Testis (tissue), 3 donors: Measurements from ENCODE around the gene RUNX1. TPM values are rescaled to one million over a fixed set of nuclear protein-coding genes. Genes with fewer than 3 reads are reported as not detected.
A peak's percentile ranks its signal among the peaks of the same experiment; 100 is the strongest.

Source experiments
- DNase-seq: peaks from one replicate; pipeline ENCODE4 v3.0.0-alpha.2; 2019
- H3K27ac ChIP-seq, 2 donors: fragments of 200-600 bp; sonication (generic); one replicate each; pipeline ENCODE4 v1.5.1; 2019
- H3K27me3 ChIP-seq: fragments of 200-600 bp; sonication (generic); one replicate; pipeline ENCODE4 v1.5.1; 2019
- H3K36me3 ChIP-seq: fragments of 200-600 bp; sonication (generic); one replicate; pipeline ENCODE4 v1.5.1; 2017; ENCODE audit warnings: low read depth; ENCODE audit errors: missing control alignments
- H3K4me1 ChIP-seq: fragments of 200-600 bp; sonication (generic); one replicate; pipeline ENCODE4 v1.5.1; 2019
- H3K4me3 ChIP-seq, 2 donors: fragments of 200-600 bp; sonication (generic); one replicate each; pipeline ENCODE4 v1.5.1; 2017 to 2019
- H3K9me3 ChIP-seq: fragments of 200-600 bp; sonication (generic); one replicate; pipeline ENCODE4 v1.5.1; 2017
- POLR2A ChIP-seq: fragments of 450-650 bp; IDR thresholded peaks from one replicate; pipeline ENCODE4 v1.6.1; 2017; ENCODE audit warnings: antibody characterized with exemption, mild to moderate bottlenecking, moderate library complexity
- WGBS, 2 donors: methylation state at CpG; one replicate each; pipeline ENCODE4 v1.1.5; 2018; 5-methylcytosine and 5-hydroxymethylcytosine counted together
- intact Hi-C: fragments of 100-400 bp; cut with DNase I; formaldehyde crosslinking; loops from one replicate; pipeline ENCODE4 v1.15.1; 2023; ENCODE audit warnings: low total_unique reads
- polyA plus RNA-seq: library from polyadenylated mRNA; stranded (reverse); fragments of 350-450 nt; fragmentation: Illumina TruSeq; extraction: RNeasy Lipid Tissue Mini Kit (QIAGEN cat#74804); gene quantifications from one replicate; pipeline ENCODE4 v1.2.3, GENCODE V29; 2014; ENCODE audit warnings: low read depth, low replicate concordance; ENCODE audit not compliant: insufficient read depth
- total RNA-seq, 2 donors: library from RNA; depleted of rRNA; stranded (reverse); fragments of >200 nt; gene quantifications; one replicate each; pipeline ENCODE4 v1.2.3, GENCODE V29; 2016
- TF ChIP-seq, protein P1 (sequence below), 3 experiments: fragments of 450-650 bp in 2 of 3; fragments of 200-600 bp in 1 of 3; sonication (generic) in 1 of 3; IDR thresholded peaks; one replicate each; pipeline ENCODE4 v1.5.1; 2016 to 2019; ENCODE audit warnings: antibody characterized with exemption in 3 of 3, mild to moderate bottlenecking in 2 of 3, moderate library complexity in 1 of 3

RUNX1 gene
- total and polyA plus RNA-seq, 3 donors from 2014 or later: 11.1 to 28.7 (median 24.3) TPM

DNA sequence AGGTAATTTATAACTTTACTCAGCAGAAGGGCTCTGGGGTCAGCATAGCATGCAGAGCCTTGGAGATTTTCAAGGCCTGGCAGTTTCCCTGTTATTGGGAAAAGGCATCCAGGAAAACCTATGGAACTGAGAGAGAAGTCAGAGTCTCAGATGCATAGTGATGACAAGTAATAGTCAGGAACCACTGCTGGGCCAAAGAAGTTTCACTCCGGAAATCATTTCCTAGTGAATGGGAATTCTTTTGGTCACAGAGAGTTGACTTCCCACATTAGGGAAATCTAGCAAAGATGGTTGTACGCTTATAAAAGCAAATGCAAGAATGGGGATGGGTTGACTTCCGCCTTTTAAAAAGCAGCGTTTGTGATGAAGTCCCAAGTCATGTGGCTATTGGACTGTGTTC lies 28.4 kb upstream of the RUNX1 start:
- intact Hi-C loops: no loop called here
- H3K36me3 ChIP-seq: no peaks in the 10 kb centered on the region
- no peak overlapping the region for H3K27ac ChIP-seq
- TF ChIP-seq POLR2A: no peak
- TF ChIP-seq, protein P1, sequence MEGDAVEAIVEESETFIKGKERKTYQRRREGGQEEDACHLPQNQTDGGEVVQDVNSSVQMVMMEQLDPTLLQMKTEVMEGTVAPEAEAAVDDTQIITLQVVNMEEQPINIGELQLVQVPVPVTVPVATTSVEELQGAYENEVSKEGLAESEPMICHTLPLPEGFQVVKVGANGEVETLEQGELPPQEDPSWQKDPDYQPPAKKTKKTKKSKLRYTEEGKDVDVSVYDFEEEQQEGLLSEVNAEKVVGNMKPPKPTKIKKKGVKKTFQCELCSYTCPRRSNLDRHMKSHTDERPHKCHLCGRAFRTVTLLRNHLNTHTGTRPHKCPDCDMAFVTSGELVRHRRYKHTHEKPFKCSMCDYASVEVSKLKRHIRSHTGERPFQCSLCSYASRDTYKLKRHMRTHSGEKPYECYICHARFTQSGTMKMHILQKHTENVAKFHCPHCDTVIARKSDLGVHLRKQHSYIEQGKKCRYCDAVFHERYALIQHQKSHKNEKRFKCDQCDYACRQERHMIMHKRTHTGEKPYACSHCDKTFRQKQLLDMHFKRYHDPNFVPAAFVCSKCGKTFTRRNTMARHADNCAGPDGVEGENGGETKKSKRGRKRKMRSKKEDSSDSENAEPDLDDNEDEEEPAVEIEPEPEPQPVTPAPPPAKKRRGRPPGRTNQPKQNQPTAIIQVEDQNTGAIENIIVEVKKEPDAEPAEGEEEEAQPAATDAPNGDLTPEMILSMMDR (IDR thresholded peaks at IDR 0.05): no peak
- H3K9me3 ChIP-seq: no peaks in the 10 kb centered on the region
- no peak overlapping the region for H3K4me3 ChIP-seq
- H3K27me3 ChIP-seq: no peaks in the 10 kb centered on the region
- no peak for DNase-seq
- WGBS, 2 donors: 91 to 92% methylated on average over 4 of the region's 4 CpGs
- peaks cover 3% of the 10 kb centered on the region for H3K4me1 ChIP-seq

DNA sequence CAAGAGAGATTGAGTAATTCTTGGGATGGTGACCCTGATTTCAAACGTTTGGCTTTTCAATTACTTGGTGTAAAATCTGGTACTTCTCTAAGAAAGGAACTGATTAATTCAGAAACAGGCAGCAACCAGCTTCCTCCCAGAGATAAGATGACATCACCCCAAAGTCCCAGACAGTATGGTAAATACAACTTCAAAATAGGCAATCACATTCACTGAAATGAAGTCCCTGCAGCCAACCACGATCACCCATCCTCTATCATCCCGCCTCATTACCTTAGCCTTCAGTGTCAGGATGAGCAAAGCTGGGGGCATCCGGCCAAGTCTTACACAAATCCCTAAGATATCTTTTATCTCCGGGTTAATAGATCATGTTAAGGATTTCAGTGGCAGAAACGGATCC lies 26.4 kb upstream of the RUNX1 start:
- Histone ChIP-seq H3K27ac (no peak overlapping the region), H3K9me3 (no peaks in the 10 kb centered on the region), H3K36me3 (no peaks in the 10 kb centered on the region), H3K4me3 (no peak overlapping the region), H3K4me1 (peaks cover 3% of the 10 kb centered on the region), H3K27me3 (no peaks in the 10 kb centered on the region)
- intact Hi-C loops: no loop called here
- no peak for TF ChIP-seq POLR2A
- TF ChIP-seq, protein P1 (IDR thresholded peaks at IDR 0.05): no peak
- DNase-seq: no peak
- 54 to 59% methylated on average over 6 of the region's 6 CpGs for WGBS, 2 donors

DNA sequence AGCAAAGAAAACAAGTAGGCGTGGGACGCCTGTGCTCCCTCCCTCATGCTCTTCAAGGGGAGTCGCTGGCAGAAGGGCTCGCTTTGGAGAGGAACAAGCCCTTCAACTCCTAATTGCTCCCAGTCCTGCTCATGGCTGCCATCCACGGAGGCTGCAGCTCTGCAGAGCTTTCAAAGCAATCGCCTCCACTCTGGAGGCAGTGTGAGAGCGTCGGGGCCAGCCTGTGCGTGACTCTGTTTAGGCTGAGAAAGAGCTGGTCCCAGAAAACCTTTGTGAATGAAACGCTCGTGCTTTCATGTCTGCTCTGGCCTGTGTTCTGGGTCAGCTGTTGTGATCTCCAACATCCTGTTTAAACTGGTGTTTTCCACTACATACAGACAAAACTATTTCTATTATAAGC lies 23.9 kb upstream of the RUNX1 start:
- Histone ChIP-seq H3K36me3 (no peaks in the 10 kb centered on the region), H3K27ac (no peak overlapping the region), H3K27me3 (no peaks in the 10 kb centered on the region), H3K4me3 (no peak overlapping the region), H3K4me1 (peaks cover 3% of the 10 kb centered on the region), H3K9me3 (no peaks in the 10 kb centered on the region)
- intact Hi-C loops: no loop called here
- no peak for TF ChIP-seq POLR2A
- TF ChIP-seq, protein P1 (IDR thresholded peaks at IDR 0.05): no peak
- 57 to 58% methylated on average over 11 of the region's 11 CpGs for WGBS, 2 donors
- peak; percentile 37 for DNase-seq

DNA sequence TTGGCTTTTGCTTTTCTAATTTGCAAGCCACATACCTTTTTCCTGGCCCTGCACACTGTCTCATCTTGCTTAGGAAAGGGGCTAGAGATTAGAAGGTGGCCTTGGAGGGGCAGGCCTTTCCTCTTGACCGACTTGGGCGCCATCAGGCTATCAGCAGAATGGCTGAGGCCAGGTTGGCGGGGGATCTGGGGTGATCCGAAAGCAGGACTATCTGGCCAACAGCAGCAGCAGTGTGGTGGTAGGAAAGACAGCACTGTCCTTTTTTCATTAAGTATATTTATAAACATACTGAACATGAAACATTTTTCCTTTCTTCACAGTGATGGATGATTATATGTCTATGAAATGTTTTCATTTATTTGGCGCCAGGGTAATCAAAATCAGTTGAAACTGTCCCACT lies 23.5 kb upstream of the RUNX1 start:
- no peak for DNase-seq
- Histone ChIP-seq H3K9me3 (no peaks in the 10 kb centered on the region), H3K36me3 (no peaks in the 10 kb centered on the region), H3K27me3 (no peaks in the 10 kb centered on the region), H3K4me1 (peaks cover 3% of the 10 kb centered on the region), H3K27ac (no peak overlapping the region), H3K4me3 (no peak overlapping the region)
- intact Hi-C loops: no loop called here
- TF ChIP-seq POLR2A: no peak
- TF ChIP-seq, protein P1 (IDR thresholded peaks at IDR 0.05): no peak
- WGBS, 2 donors: 59 to 65% methylated on average over 5 of the region's 5 CpGs

DNA sequence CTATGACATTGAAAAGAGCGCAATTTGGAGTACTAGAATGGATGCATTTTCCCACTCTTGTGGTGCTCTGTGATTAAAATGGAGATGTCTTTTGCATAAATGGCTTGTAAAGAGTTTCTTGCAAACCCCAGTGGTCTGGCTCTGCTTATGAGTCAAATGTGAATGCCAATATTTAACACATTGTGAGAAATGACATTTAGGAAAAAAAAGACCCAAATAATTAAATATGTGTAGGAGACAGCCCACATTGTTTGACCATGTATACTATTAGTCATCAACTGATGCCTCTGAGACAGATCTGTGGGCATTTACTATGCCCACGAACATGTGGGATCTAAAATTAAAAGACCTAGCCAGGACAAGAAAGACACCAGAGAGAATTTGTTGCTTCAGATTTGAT lies 22.2 kb upstream of the RUNX1 start:
- DNase-seq: no peak
- no peak overlapping the region for H3K4me3 ChIP-seq
- H3K27ac ChIP-seq: no peak overlapping the region
- intact Hi-C loops: no loop called here
- no peaks in the 10 kb centered on the region for H3K36me3 ChIP-seq
- 79 to 92% methylated on average over 2 of the region's 2 CpGs for WGBS, 2 donors
- peaks cover 3% of the 10 kb centered on the region for H3K4me1 ChIP-seq
- H3K27me3 ChIP-seq: no peaks in the 10 kb centered on the region
- TF ChIP-seq, protein P1 (IDR thresholded peaks at IDR 0.05): no peak
- no peak for TF ChIP-seq POLR2A
- no peaks in the 10 kb centered on the region for H3K9me3 ChIP-seq
